ENCODE results near the gene SRPK2.
"Not testable (repeated sequence)": the region's sequence is repeated elsewhere in the genome, so short reads cannot be mapped to it uniquely, and the experiment has no call there.

SRPK2 gene

GRCh38 chr7:105376908-105377533, 11.7 kb downstream of the SRPK2 start:
- DNase-seq, result no peak

DNA sequence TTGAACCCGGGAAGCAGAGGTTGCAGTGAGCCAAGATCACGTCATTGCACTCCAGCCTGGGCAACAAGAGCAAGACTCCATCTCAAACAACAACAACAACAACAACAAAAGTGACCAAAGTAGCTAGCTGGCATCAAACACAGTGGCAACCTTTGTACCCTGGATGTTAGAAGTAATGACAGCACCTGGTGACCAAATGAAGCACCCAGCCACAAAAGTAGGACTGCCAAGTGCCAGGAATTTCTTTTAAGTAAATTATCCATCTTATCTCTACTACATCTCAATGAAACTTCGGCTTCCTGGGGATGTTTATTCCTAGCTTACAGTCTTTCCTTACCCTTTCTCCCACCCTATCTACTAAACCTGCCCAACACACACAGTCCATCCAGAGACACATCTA, 18.8 kb downstream of the SRPK2 start:
- no peak for DNase-seq

DNA sequence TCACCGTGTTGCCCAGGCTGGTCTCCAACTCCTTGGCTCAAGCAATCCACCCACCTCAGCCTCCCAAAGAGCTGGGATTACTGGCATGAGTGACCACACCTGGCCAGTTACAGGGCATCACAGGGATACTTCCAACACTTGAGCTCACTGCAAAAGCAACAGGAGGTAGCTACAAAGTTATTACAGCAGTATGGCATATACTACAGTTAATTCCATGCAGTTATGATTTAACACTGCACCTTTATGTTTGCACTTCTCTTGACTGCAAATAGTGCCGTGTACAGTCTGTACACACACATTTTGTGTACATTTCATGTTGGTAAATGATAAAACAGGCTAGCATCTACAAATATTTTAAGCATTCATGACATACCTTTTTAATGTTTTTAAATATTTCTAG, 21.3 kb downstream of the SRPK2 start:
- DNase-seq, result no peak

DNA sequence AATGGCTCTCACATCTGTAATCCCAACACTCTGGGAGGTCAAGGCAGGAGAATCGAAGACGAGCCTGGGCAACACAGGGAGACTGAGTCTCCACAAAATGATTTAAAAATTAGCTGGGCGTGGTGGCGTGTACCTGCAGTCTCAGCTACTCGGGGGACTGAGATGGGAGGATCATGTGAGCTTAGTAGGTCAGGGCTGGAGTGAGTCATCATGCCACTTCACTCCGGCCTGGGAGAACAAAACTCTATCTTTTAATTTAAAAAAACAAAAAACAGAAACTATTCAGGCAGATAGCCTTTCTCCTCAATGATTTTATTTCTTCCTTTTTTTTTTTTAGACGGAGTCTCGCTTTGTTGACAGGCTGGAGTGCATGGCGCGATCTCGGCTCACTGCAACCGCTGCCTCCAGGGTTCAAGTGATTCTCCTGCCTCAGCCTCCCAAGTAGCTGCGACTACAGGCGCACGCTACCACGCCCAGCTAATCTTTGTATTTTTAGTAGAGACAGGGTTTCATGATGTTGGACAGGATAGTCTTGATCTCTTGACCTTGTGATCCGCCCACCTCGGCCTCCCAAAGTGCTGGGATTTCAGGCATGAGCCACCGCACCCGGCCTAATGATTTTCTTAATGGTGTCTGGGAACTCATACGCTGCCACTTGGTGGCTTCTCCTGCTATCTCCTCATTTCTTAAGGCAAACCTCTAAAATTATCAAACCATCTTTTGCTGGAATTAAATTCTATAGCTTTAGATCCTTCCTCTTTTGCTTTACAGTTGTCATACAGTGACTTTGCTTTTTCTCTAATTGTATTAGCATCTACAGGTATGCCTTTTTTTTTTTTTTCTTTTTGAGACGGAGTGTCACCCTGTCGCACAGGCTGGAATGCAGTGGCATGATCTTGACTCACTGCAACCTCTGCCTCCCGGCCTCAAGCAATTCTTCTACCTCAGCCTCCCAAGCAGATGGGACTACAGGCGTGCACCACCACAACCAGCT, 22.9 kb downstream of the SRPK2 start:
- no peak for DNase-seq

- no peak for DNase-seq
These were observed 24.0 kb downstream of the SRPK2 start for GRCh38 chr7:105364684-105365083.

DNA sequence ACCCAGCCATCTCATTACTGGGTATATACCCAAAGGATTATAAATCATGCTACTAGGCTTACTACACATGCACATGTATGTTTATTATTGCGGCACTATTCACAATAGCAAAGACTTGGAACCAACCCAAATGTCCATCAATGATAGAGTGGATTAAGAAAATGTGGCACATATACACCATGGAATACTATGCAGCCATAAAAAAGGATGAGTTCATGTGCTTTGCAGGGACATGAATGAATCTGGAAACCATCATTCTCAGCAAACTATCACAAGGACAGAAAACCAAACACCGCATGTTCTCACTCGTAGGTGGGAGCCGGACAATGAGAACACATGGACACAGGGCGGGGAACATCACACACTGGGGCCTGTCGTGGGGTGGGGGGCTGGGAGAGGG, 25.1 kb downstream of the SRPK2 start:
- not testable (repeated sequence) for DNase-seq

DNA sequence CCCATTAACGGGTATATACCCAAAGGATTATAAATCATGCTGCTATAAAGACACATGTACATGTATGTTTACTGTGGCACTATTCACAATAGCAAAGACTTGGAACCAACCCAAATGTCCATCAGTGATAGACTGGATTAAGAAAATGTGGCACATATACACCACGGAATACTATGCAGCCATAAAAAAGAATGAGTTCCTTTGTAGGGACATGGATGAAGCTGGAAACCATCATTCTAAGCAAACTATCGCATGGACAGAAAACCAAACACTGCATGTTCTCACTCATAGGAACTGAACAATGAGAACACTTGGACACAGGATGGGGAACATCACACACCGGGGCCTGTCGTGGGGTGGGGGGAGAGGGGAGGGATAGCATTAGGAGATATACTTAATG, 26.0 kb downstream of the SRPK2 start:
- DNase-seq, result not testable (repeated sequence)

GRCh38 chr7:105361995-105362394, 26.7 kb downstream of the SRPK2 start:
- DNase-seq, result not testable (repeated sequence)

DNA sequence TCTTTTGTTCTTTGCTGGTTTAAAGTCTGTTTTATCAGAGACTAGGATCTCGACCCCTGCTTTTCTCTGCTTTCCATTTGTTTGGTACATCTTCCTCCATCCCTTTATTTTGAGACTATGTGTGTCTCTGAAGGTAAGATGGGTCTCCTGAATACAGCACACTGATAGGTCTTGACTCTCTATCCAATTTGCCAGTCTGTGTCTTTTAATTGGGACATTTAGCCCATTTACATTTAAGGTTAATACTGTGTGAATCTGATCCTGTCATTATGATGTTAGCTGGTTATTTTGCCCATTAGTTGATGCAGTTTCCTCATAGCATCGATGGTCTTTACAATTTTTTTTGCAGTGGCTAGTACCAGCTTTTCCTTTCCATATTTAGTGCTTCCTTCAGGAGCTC, 28.6 kb downstream of the SRPK2 start:
- DNase-seq, result not testable (repeated sequence)

DNA sequence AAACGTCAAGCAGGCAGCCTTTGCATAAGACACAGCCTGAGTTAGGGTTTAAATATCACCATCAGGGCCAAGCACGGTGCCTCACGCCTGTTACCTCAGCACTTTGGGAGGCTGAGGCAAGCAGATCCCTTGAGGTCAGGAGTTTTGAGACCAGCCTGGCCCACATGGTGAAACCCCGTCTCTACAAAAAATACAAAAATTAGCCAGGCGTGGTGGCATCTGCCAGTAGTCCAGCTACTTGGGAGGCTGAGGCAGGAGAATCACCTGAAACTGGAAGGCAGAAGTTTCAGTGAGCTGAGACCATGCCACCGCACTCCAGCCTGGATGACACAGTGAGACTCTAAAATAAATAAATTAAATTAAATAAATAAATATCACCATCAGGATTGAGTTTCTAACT, 33.0 kb downstream of the SRPK2 start:
- no peak for DNase-seq

- no peak for DNase-seq
These were observed 34.3 kb downstream of the SRPK2 start for GRCh38 chr7:105354383-105354782.

GRCh38 chr7:105353752-105354328, 34.9 kb downstream of the SRPK2 start:
- DNase-seq, result no peak

GRCh38 chr7:105352901-105353668, 35.6 kb downstream of the SRPK2 start:
- DNase-seq, result no peak

- peak; percentile 72 for DNase-seq
These were observed 36.6 kb downstream of the SRPK2 start for GRCh38 chr7:105352018-105352612.

- DNase-seq, result no peak
These were observed 37.8 kb downstream of the SRPK2 start for GRCh38 chr7:105350906-105351305.

DNA sequence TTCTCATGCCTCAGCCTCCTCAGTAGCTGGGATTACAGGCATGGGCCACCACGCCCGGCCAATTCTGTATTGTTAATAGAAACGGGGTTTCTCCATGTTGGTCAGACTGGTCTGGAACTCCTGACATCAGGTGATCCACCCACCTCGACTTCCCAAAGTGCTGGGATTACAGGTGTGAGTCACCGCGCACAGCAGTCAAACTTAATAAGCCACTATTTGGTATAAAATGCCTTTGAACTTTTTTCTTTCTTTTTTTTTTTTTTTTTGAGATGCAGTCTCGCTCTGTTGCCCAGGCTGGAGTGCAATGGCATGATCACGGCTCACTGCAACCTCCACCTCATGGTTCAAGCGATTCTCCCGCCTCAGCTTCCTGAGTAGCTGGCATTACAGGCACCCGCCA, 40.5 kb downstream of the SRPK2 start:
- not testable (repeated sequence) for DNase-seq

DNA sequence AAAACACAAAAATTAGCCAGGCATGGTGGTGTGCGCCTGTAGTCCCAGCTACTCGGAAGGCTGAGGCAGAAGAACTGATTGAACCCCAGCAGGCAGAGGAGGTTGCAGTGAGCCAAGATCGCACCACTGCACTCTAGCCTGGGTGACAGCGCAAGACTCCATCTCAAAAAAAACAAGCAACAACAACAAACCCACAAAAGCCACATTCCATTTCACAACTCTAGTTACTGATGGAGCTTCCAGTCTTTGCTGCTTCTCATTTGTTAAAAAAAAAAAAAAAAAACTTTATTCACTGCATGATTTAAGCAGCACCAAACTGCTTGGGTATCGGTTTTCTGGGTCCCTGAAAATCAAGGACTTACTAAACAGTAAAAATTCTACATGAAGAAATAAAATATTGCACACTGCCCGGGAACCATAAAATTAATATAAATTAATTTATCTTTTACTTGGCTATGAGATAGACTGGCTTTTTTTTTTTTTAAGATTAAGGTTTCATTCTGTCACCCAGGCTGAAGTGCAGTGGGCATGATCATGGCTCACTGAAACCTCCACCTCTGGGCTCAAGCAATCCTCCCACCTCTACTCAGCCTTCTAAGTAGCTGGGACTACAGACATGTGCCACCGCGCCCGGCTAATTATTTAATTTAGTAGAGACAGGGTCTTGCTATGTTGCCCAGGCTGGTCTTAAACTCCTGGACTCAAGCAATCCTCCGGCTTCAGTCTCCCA, 42.0 kb downstream of the SRPK2 start:
- DNase-seq, result no peak

GRCh38 chr7:105346138-105346537, 42.6 kb downstream of the SRPK2 start:
- DNase-seq, result no peak

DNA sequence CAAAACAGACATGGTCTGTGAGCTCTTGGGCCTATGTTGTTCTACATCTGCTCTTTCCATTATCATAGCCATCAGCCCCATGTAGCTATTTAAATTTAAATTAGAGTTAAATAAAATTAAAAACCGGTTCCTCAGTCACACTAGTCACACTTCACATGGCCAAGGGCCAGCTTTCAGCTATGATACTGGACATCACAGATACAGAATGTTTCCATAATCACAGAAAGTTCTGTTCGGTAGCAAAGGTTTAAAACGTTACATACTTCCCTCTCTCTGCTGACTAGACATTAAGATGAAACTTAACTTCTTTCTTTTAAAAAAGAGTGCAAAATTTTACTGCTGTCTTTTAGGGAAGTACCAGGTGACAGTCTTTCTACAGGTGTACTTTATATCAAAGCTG, 43.0 kb downstream of the SRPK2 start:
- DNase-seq, result no peak

DNA sequence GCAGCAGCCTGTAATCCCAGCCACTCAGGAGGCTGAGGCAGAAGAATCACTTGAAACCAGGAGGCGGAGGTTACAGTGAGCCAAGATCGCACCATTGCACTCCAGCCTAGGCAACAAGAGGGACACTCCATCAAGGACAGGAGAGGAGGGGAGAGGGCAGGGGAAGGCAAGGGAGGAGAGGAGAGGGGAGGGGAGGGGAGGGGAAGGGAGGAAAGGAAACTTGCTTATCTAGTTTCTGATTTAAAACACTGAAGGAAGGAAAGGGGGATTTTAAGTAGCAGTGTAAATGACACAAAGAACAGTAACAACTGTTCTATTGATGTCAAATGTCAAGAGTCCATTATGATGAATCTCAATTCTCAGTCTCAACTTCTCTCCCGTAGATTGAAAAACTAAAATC, 43.7 kb downstream of the SRPK2 start:
- no peak for DNase-seq

GRCh38 chr7:105339404-105340323, 49.1 kb downstream of the SRPK2 start:
- no peak for DNase-seq

All from NCI-H446 treated with DMSO at 0.1 percent for 48 hours (cell line).